HepG2 (cell line): ENCODE data around the gene BST1. TPM values are rescaled to one million over a fixed set of nuclear protein-coding genes. Genes with fewer than 3 reads are reported as not detected.

ENCODE experiments used
- ADNP ChIP-seq: sonication (generic); formaldehyde crosslinking; IDR thresholded peaks from 2 replicates; pipeline ENCODE4 v1.4.0; 2020; ENCODE audit warnings: missing genetic modification reagents
- BORCS8-MEF2B ChIP-seq: sonication (generic); formaldehyde crosslinking; IDR thresholded peaks from 2 replicates; pipeline ENCODE4 v1.8.0; 2022; ENCODE audit warnings: mild to moderate bottlenecking, missing genetic modification reagents
- EZH2 ChIP-seq: conservative IDR thresholded peaks from 2 replicates; pipeline ENCODE4 v1.6.1; 2012; ENCODE audit warnings: mild to moderate bottlenecking, low read depth, low read length, moderate library complexity
- GZF1 ChIP-seq: sonication (generic); formaldehyde crosslinking; IDR thresholded peaks from 2 replicates; pipeline ENCODE4 v1.5.1; 2020; ENCODE audit warnings: mild to moderate bottlenecking, missing genetic modification reagents
- MEIS1 ChIP-seq: sonication (generic); formaldehyde crosslinking; IDR thresholded peaks from 2 replicates; pipeline ENCODE4 v1.9.0; 2021; ENCODE audit warnings: mild to moderate bottlenecking, missing genetic modification reagents, moderate library complexity, borderline replicate concordance
- MTA3 ChIP-seq: sonication (generic); formaldehyde crosslinking; IDR thresholded peaks from 2 replicates; pipeline ENCODE4 v1.4.0; 2020; ENCODE audit warnings: missing genetic modification reagents
- NPAS2 ChIP-seq: sonication (generic); formaldehyde crosslinking; IDR thresholded peaks from 2 replicates; pipeline ENCODE4 v1.8.0; 2022; ENCODE audit warnings: mild to moderate bottlenecking, missing genetic modification reagents, borderline replicate concordance
- ONECUT2 ChIP-seq: sonication (generic); formaldehyde crosslinking; IDR thresholded peaks from 2 replicates; pipeline ENCODE4 v1.4.0; 2020; ENCODE audit warnings: missing genetic modification reagents
- PPARG ChIP-seq: conservative IDR thresholded peaks from 2 replicates; pipeline ENCODE4 v1.6.1; 2016; ENCODE audit warnings: missing biosample characterization, missing genetic modification reagents
- PRMT3 ChIP-seq: sonication (generic); formaldehyde crosslinking; IDR thresholded peaks from 2 replicates; pipeline ENCODE4 v1.8.1; 2022; ENCODE audit warnings: low read depth, mild to moderate bottlenecking, moderate library complexity, missing genetic modification reagents, borderline replicate concordance
- REXO4 ChIP-seq: sonication (generic); formaldehyde crosslinking; IDR thresholded peaks from 2 replicates; pipeline ENCODE4 v1.8.0; 2022; ENCODE audit warnings: missing genetic modification reagents, mild to moderate bottlenecking, borderline replicate concordance
- SMAD9 ChIP-seq: sonication (generic); formaldehyde crosslinking; IDR thresholded peaks from 2 replicates; pipeline ENCODE4 v1.5.1; 2020; ENCODE audit warnings: mild to moderate bottlenecking, missing genetic modification reagents
- ZMYM4 ChIP-seq: sonication (generic); formaldehyde crosslinking; IDR thresholded peaks from 2 replicates; pipeline ENCODE4 v1.8.1; 2023; ENCODE audit warnings: mild to moderate bottlenecking, missing genetic modification reagents
- ZNF234 ChIP-seq: sonication (generic); formaldehyde crosslinking; conservative IDR thresholded peaks from 2 replicates; pipeline ENCODE4 v1.5.1; 2020; ENCODE audit warnings: mild to moderate bottlenecking, missing genetic modification reagents
- ZNF30 ChIP-seq: sonication (generic); formaldehyde crosslinking; IDR thresholded peaks from 2 replicates; pipeline ENCODE4 v1.5.0; 2020; ENCODE audit warnings: mild to moderate bottlenecking, missing genetic modification reagents
- ZNF34 ChIP-seq: sonication (generic); formaldehyde crosslinking; IDR thresholded peaks from 2 replicates; pipeline ENCODE4 v1.4.0; 2020; ENCODE audit warnings: mild to moderate bottlenecking, missing genetic modification reagents, borderline replicate concordance
- ZNF558 ChIP-seq: sonication (generic); formaldehyde crosslinking; IDR thresholded peaks from 2 replicates; pipeline ENCODE4 v1.9.0; 2022; ENCODE audit warnings: mild to moderate bottlenecking, missing genetic modification reagents, borderline replicate concordance
- ZNF782 ChIP-seq: sonication (generic); formaldehyde crosslinking; IDR thresholded peaks from 2 replicates; pipeline ENCODE4 v1.4.0; 2020; ENCODE audit warnings: missing genetic modification reagents, mild to moderate bottlenecking, borderline replicate concordance
- polyA plus RNA-seq, 8 experiments: library from polyadenylated mRNA; depleted of rRNA in 3 of 8; stranded (reverse) in 7 of 8; unstranded in 1 of 8; fragments of >200 nt; fragmentation: Illumina TruSeq in 4 of 8; extraction: Trizol in 4 of 8; gene quantifications; 2 replicates each; pipeline versions ENCODE4 v1.2.1 to v1.2.3, GENCODE V29; 2011 to 2016; ENCODE audit warnings: low read depth in 4 of 8, missing spikeins in 1 of 8, mixed read lengths in 1 of 8; ENCODE audit not compliant: insufficient read depth in 1 of 8
- total RNA-seq, 5 experiments: library from RNA; depleted of rRNA; stranded (reverse); fragments of >200 nt; fragmentation: Illumina TruSeq; extraction: Trizol; gene quantifications; 2 replicates each; pipeline ENCODE4 v1.2.3, GENCODE V29; 2016; ENCODE audit warnings: low read depth in 1 of 5
- TF ChIP-seq, protein P1 (sequence below): sonication (generic); formaldehyde crosslinking; IDR thresholded peaks from 2 replicates; pipeline ENCODE4 v1.9.0; 2021; ENCODE audit warnings: mild to moderate bottlenecking, missing genetic modification reagents
- TF ChIP-seq, protein P2 (sequence below): sonication (generic); formaldehyde crosslinking; IDR thresholded peaks from 2 replicates; pipeline ENCODE4 v1.4.0; 2020; ENCODE audit warnings: missing genetic modification reagents
- TF ChIP-seq, protein P3 (sequence below): sonication (generic); formaldehyde crosslinking; IDR thresholded peaks from 2 replicates; pipeline ENCODE4 v1.5.0; 2020; ENCODE audit warnings: mild to moderate bottlenecking, missing genetic modification reagents

Gene BST1
- total and polyA plus RNA-seq, 2 of the 13 experiments (the other 11 are each of a cell fraction or from before 2014, with no cell fraction given), result 0.09 to 0.49 TPM

DNA sequence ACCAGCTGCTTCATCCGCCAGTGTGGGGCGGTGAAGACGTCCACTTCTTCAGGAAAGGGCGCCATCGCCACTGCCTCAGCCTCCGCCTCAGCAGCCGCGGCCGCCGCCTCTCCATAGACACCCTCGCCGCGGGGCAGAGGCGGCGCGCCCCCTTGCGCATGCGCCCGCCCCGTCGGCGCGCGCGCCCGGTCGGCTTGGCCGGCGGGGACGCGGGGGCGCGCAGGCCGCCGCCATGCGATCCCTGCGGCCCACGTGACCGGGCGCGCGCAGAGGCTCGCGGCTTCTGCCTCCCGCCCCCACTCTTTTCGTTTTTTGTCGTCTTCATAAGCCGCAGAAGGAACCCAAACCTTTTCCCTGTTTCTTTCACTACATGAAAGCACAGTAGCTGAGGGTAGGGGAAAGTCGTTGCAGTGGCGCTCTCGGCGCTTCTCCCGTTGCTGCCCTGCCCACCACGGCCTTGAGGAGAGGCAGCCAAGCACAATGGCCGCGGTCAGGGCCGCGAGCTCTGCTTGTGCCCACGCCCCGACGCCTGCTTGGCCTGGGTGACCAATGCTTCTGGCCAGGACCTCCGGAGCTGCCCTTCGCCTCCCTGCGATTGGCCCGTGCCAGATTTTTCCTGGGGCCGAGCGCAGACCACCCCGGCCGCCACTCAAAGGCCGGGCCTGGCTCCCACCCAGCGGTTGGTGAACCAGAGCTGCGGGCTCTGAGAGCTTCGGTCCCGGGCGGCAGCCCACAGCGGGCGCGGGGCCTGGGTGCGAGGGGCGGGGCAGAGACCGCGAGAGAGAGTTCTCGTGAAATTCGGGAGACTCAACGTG is 47.4 kb upstream of the BST1 start, which contains the start of gene FBXL5 (continued):
- TF ChIP-seq REXO4 (no peak), MEIS1 (CRISPR knock-in tag) (0 out of 2 replicates have a peak, but pooled peaks have one; percentile 22), NPAS2 (CRISPR knock-in tag) (no peak), SMAD9 (no peak), GZF1 (CRISPR knock-in tag) (0 out of 2 replicates have a peak, but pooled peaks have one; percentile 24), ONECUT2 (CRISPR knock-in tag) (no peak), ADNP (CRISPR knock-in tag) (no peak), ZNF30 (0 out of 2 replicates have a peak, but pooled peaks have one; percentile 61), MTA3 (CRISPR knock-in tag) (no peak), PRMT3 (CRISPR knock-in tag) (no peak), ZNF234 (CRISPR knock-in tag) (peak; percentile 13; the same call in 1 of the 2 replicates), BORCS8-MEF2B (CRISPR knock-in tag) (0 out of 2 replicates have a peak, but pooled peaks have one; percentile 19), ZNF782 (CRISPR knock-in tag) (no peak; the same call in 1 of the 2 replicates), PPARG (CRISPR knock-in tag) (no peak; the same call in 1 of the 2 replicates), ZMYM4 (CRISPR knock-in tag) (peak; percentile 79), EZH2 (no peak), ZNF34 (no peak), ZNF558 (CRISPR knock-in tag) (peak; percentile 28; the same call in 1 of the 2 replicates)
- TF ChIP-seq, protein P1, sequence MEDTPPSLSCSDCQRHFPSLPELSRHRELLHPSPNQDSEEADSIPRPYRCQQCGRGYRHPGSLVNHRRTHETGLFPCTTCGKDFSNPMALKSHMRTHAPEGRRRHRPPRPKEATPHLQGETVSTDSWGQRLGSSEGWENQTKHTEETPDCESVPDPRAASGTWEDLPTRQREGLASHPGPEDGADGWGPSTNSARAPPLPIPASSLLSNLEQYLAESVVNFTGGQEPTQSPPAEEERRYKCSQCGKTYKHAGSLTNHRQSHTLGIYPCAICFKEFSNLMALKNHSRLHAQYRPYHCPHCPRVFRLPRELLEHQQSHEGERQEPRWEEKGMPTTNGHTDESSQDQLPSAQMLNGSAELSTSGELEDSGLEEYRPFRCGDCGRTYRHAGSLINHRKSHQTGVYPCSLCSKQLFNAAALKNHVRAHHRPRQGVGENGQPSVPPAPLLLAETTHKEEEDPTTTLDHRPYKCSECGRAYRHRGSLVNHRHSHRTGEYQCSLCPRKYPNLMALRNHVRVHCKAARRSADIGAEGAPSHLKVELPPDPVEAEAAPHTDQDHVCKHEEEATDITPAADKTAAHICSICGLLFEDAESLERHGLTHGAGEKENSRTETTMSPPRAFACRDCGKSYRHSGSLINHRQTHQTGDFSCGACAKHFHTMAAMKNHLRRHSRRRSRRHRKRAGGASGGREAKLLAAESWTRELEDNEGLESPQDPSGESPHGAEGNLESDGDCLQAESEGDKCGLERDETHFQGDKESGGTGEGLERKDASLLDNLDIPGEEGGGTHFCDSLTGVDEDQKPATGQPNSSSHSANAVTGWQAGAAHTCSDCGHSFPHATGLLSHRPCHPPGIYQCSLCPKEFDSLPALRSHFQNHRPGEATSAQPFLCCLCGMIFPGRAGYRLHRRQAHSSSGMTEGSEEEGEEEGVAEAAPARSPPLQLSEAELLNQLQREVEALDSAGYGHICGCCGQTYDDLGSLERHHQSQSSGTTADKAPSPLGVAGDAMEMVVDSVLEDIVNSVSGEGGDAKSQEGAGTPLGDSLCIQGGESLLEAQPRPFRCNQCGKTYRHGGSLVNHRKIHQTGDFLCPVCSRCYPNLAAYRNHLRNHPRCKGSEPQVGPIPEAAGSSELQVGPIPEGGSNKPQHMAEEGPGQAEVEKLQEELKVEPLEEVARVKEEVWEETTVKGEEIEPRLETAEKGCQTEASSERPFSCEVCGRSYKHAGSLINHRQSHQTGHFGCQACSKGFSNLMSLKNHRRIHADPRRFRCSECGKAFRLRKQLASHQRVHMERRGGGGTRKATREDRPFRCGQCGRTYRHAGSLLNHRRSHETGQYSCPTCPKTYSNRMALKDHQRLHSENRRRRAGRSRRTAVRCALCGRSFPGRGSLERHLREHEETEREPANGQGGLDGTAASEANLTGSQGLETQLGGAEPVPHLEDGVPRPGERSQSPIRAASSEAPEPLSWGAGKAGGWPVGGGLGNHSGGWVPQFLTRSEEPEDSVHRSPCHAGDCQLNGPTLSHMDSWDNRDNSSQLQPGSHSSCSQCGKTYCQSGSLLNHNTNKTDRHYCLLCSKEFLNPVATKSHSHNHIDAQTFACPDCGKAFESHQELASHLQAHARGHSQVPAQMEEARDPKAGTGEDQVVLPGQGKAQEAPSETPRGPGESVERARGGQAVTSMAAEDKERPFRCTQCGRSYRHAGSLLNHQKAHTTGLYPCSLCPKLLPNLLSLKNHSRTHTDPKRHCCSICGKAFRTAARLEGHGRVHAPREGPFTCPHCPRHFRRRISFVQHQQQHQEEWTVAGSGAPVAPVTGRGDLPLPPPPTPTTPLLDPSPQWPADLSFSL (CRISPR knock-in tag), result no peak
- TF ChIP-seq, protein P2, sequence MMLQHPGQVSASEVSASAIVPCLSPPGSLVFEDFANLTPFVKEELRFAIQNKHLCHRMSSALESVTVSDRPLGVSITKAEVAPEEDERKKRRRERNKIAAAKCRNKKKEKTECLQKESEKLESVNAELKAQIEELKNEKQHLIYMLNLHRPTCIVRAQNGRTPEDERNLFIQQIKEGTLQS (CRISPR knock-in tag), result no peak
- TF ChIP-seq, protein P3, sequence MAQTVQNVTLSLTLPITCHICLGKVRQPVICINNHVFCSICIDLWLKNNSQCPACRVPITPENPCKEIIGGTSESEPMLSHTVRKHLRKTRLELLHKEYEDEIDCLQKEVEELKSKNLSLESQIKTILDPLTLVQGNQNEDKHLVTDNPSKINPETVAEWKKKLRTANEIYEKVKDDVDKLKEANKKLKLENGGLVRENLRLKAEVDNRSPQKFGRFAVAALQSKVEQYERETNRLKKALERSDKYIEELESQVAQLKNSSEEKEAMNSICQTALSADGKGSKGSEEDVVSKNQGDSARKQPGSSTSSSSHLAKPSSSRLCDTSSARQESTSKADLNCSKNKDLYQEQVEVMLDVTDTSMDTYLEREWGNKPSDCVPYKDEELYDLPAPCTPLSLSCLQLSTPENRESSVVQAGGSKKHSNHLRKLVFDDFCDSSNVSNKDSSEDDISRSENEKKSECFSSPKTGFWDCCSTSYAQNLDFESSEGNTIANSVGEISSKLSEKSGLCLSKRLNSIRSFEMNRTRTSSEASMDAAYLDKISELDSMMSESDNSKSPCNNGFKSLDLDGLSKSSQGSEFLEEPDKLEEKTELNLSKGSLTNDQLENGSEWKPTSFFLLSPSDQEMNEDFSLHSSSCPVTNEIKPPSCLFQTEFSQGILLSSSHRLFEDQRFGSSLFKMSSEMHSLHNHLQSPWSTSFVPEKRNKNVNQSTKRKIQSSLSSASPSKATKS (CRISPR knock-in tag), result no peak
